ENCODE measurements around the gene E2F1.
"Not testable (repeated sequence)": the region's sequence is repeated elsewhere in the genome, so short reads cannot be mapped to it uniquely, and the experiment has no call there.

The E2F1 gene

GRCh38 chr20:33710681-33711445 is 24.7 kb upstream of the E2F1 start:
- DNase-seq, result no peak

GRCh38 chr20:33709905-33710541 is 23.8 kb upstream of the E2F1 start:
- no peak for DNase-seq

- no peak for DNase-seq
These were observed 23.2 kb upstream of the E2F1 start for GRCh38 chr20:33709398-33709797.

- no peak for DNase-seq
These were observed 21.5 kb upstream of the E2F1 start for GRCh38 chr20:33707668-33708067.

- no peak for DNase-seq
These were observed 18.2 kb upstream of the E2F1 start for GRCh38 chr20:33704197-33704924.

- DNase-seq, result no peak
These were observed 17.4 kb upstream of the E2F1 start for GRCh38 chr20:33703498-33704137.

GRCh38 chr20:33702861-33703260 is 16.7 kb upstream of the E2F1 start:
- DNase-seq, result peak; percentile 95

GRCh38 chr20:33701629-33702450 is 15.7 kb upstream of the E2F1 start:
- no peak for DNase-seq

- DNase-seq, result not testable (repeated sequence)
These were observed 14.7 kb upstream of the E2F1 start for GRCh38 chr20:33700696-33701441.

- not testable (repeated sequence) for DNase-seq
These were observed 12.8 kb upstream of the E2F1 start for GRCh38 chr20:33698966-33699365.

- DNase-seq, result no peak
These were observed 10.9 kb upstream of the E2F1 start for GRCh38 chr20:33697129-33697528.

- no peak for DNase-seq
These were observed 10.3 kb upstream of the E2F1 start for GRCh38 chr20:33696448-33696847.

GRCh38 chr20:33694639-33695012 is 8.4 kb upstream of the E2F1 start:
- no peak for DNase-seq

GRCh38 chr20:33693741-33694638 is 7.8 kb upstream of the E2F1 start:
- DNase-seq, result no peak

- DNase-seq, result no peak
These were observed 7.1 kb upstream of the E2F1 start for GRCh38 chr20:33693289-33693688.

GRCh38 chr20:33689973-33690372 is 3.8 kb upstream of the E2F1 start:
- DNase-seq, result no peak

- DNase-seq, result no peak
These were observed 3.3 kb upstream of the E2F1 start for GRCh38 chr20:33689493-33689892.

- no peak for DNase-seq
These were observed 2.8 kb upstream of the E2F1 start for GRCh38 chr20:33688938-33689424.

GRCh38 chr20:33687993-33688937 is 2.1 kb upstream of the E2F1 start:
- DNase-seq, result no peak

Measured in NCI-H1694 (cell line).